GM23248 (cell line): ENCODE results near the gene NLGN2. TPM values are rescaled to one million over a fixed set of nuclear protein-coding genes. Genes with fewer than 3 reads are reported as not detected.

ENCODE experiments used
- DNase-seq: peaks from one replicate; pipeline ENCODE4 v3.0.0-alpha.2; 2015
- H2AFZ ChIP-seq: fragments of 200-600 bp; sonication (generic); 2 replicates; pipeline ENCODE4 v1.6.1; 2016; ENCODE audit warnings: antibody characterized with exemption
- H3F3A ChIP-seq: fragments of 200-600 bp; sonication (generic); 2 replicates; pipeline ENCODE4 v1.6.1; 2016; ENCODE audit warnings: mild to moderate bottlenecking, antibody characterized with exemption, mixed run types; ENCODE audit not compliant: insufficient read depth
- H3K27ac ChIP-seq: fragments of 200-600 bp; sonication (generic); 2 replicates; pipeline ENCODE4 v1.5.1; 2016; ENCODE audit warnings: mild to moderate bottlenecking
- H3K27me3 ChIP-seq: fragments of 200-600 bp; sonication (generic); replicated peaks from 2 replicates; pipeline ENCODE4 v1.6.1; 2016; ENCODE audit warnings: mild to moderate bottlenecking; ENCODE audit not compliant: insufficient read depth
- H3K36me3 ChIP-seq: fragments of 200-600 bp; sonication (generic); 2 replicates; pipeline ENCODE4 v1.6.1; 2016; ENCODE audit warnings: low read depth, mild to moderate bottlenecking
- H3K4me1 ChIP-seq: fragments of 200-600 bp; sonication (generic); 2 replicates; pipeline ENCODE4 v1.6.1; 2016; ENCODE audit warnings: mild to moderate bottlenecking; ENCODE audit not compliant: insufficient read depth
- H3K4me2 ChIP-seq: fragments of 200-600 bp; sonication (generic); one replicate; pipeline ENCODE4 v1.6.1; 2016; ENCODE audit warnings: mild to moderate bottlenecking; ENCODE audit not compliant: unreplicated experiment
- H3K4me3 ChIP-seq: fragments of 200-600 bp; sonication (generic); 2 replicates; pipeline ENCODE4 v1.5.1; 2016; ENCODE audit warnings: mild to moderate bottlenecking
- H3K79me2 ChIP-seq: fragments of 200-600 bp; sonication (generic); 2 replicates; pipeline ENCODE4 v1.6.1; 2016; ENCODE audit warnings: mild to moderate bottlenecking; ENCODE audit not compliant: insufficient read depth
- H3K9ac ChIP-seq: fragments of 200-600 bp; sonication (generic); 2 replicates; pipeline ENCODE4 v1.6.1; 2016; ENCODE audit warnings: mild to moderate bottlenecking
- H3K9me2 ChIP-seq: fragments of 200-600 bp; sonication (generic); 2 replicates; pipeline ENCODE4 v1.6.1; 2016; ENCODE audit warnings: mixed run types, mild to moderate bottlenecking, moderate library complexity; ENCODE audit not compliant: insufficient read depth
- H3K9me3 ChIP-seq: fragments of 200-600 bp; sonication (generic); one replicate; pipeline ENCODE4 v1.6.1; 2017; ENCODE audit warnings: low read depth
- H4K20me1 ChIP-seq: fragments of 200-600 bp; sonication (generic); 2 replicates; pipeline ENCODE4 v1.6.0; 2016; ENCODE audit not compliant: insufficient read depth
- EZH2 ChIP-seq: fragments of 200-600 bp; sonication (generic); IDR thresholded peaks from 2 replicates; pipeline ENCODE4 v1.6.1; 2018; ENCODE audit warnings: antibody characterized with exemption, mild to moderate bottlenecking; ENCODE audit not compliant: insufficient read depth, poor library complexity, severe bottlenecking
- EZH2phosphoT487 ChIP-seq: fragments of 200-600 bp; sonication (generic); IDR thresholded peaks from 2 replicates; pipeline ENCODE4 v1.6.1; 2018; ENCODE audit warnings: antibody characterized with exemption, moderate library complexity, mild to moderate bottlenecking, low read depth; ENCODE audit not compliant: insufficient read depth
- WGBS, 2 experiments: methylation state at CpG; one replicate each; pipeline ENCODE4 v1.1.6; 2015 to 2017; ENCODE audit warnings: low lambda C conversion rate in 2 of 2, low coverage in 1 of 2; ENCODE audit errors: missing lambda C conversion rate in 2 of 2; 5-methylcytosine and 5-hydroxymethylcytosine counted together
- in situ Hi-C: fragments of 300-500 bp; cut with MboI; formaldehyde crosslinking; loops from 2 replicates; pipeline ENCODE4 v1.15.0; 2020
- polyA plus RNA-seq: library from polyadenylated mRNA; unstranded; fragments of >200 nt; fragmentation: Nextera tagmentation; extraction: Ambion mirVana; gene quantifications from 2 replicates; pipeline ENCODE4 v1.2.1, GENCODE V29; 2016
- total RNA-seq: library from RNA; depleted of rRNA; stranded (reverse); fragments of >200 nt; shearing (Covaris generic); gene quantifications from 2 replicates; pipeline ENCODE4 v1.2.3, GENCODE V29; 2014

NLGN2 gene
- total and polyA plus RNA-seq, 2 experiments from 2014 or later: 3.3 to 9.5 TPM

GRCh38 chr17:7388856-7389255 lies 18.8 kb upstream of the NLGN2 start:
- H3K4me2 ChIP-seq: no peak overlapping the region
- H3K4me1 ChIP-seq: no peaks in the 10 kb centered on the region
- in situ Hi-C loops: no loop called here
- H3F3A ChIP-seq: no peaks in the 10 kb centered on the region
- TF ChIP-seq EZH2: no peak
- no peak for DNase-seq
- 94 to 97% methylated on average over 10 of the region's 10 CpGs for WGBS, 2 experiments
- no peak overlapping the region for H2AFZ ChIP-seq
- no peaks in the 10 kb centered on the region for H3K27me3 ChIP-seq
- no peaks in the 10 kb centered on the region for H3K9me2 ChIP-seq
- peaks cover 19% of the 10 kb centered on the region for H3K79me2 ChIP-seq
- no peaks in the 10 kb centered on the region for H3K9me3 ChIP-seq
- no peaks in the 10 kb centered on the region for H4K20me1 ChIP-seq
- H3K9ac ChIP-seq: no peak overlapping the region
- no peak overlapping the region for H3K27ac ChIP-seq
- H3K4me3 ChIP-seq: no peak overlapping the region
- peaks cover 4% of the 10 kb centered on the region; the same call in 1 of the 2 replicates for H3K36me3 ChIP-seq

- H3K4me3 ChIP-seq: no peak overlapping the region
- no peak overlapping the region for H3K9ac ChIP-seq
- in situ Hi-C loops: no loop called here
- DNase-seq: no peak
- H3K4me1 ChIP-seq: peaks cover 3% of the 10 kb centered on the region; the same call in 1 of the 2 replicates
- H2AFZ ChIP-seq: no peak overlapping the region
- peaks cover 4% of the 10 kb centered on the region; the same call in 1 of the 2 replicates for H3K36me3 ChIP-seq
- no peaks in the 10 kb centered on the region for H4K20me1 ChIP-seq
- no peak for TF ChIP-seq EZH2
- no peaks in the 10 kb centered on the region for H3F3A ChIP-seq
- peaks cover 22% of the 10 kb centered on the region for H3K79me2 ChIP-seq
- H3K9me2 ChIP-seq: no peaks in the 10 kb centered on the region
- no peaks in the 10 kb centered on the region for H3K27me3 ChIP-seq
- H3K27ac ChIP-seq: no peak overlapping the region
- H3K4me2 ChIP-seq: no peak overlapping the region
- H3K9me3 ChIP-seq: no peaks in the 10 kb centered on the region
- 83 to 92% methylated on average over 17 to 19 of the region's 19 CpGs for whole genome bisulfite sequencing, 2 experiments
Observed at GRCh38 chr17:7389924-7390910, 17.4 kb upstream of the NLGN2 start.

GRCh38 chr17:7391307-7391706 lies 16.3 kb upstream of the NLGN2 start:
- in situ Hi-C loops: no loop called here
- Histone ChIP-seq H3K4me1 (peaks cover 4% of the 10 kb centered on the region; the same call in 1 of the 2 replicates), H4K20me1 (no peaks in the 10 kb centered on the region), H3K4me3 (no peak overlapping the region), H3K27me3 (no peaks in the 10 kb centered on the region), H3K27ac (no peak overlapping the region), H2AFZ (no peak overlapping the region), H3K36me3 (peaks cover 4% of the 10 kb centered on the region; the same call in 1 of the 2 replicates), H3K79me2 (peaks cover 22% of the 10 kb centered on the region), H3K4me2 (no peak overlapping the region), H3K9me3 (no peaks in the 10 kb centered on the region), H3K9me2 (no peaks in the 10 kb centered on the region), H3F3A (0 out of 2 replicates have a peak, but pooled peaks cover 6% of the 10 kb centered on the region), H3K9ac (no peak overlapping the region)
- no peak for TF ChIP-seq EZH2phosphoT487
- no peak for TF ChIP-seq EZH2
- WGBS, 2 experiments: 89 to 96% methylated on average over 2 of the region's 2 CpGs
- no peak for DNase-seq

- in situ Hi-C loops: no loop called here
- Histone ChIP-seq H3K27ac (no peak overlapping the region), H3K27me3 (no peaks in the 10 kb centered on the region), H3K9me3 (no peaks in the 10 kb centered on the region), H4K20me1 (no peaks in the 10 kb centered on the region), H2AFZ (peak overlapping the region; percentile 80), H3F3A (0 out of 2 replicates have a peak, but pooled peaks cover 6% of the 10 kb centered on the region), H3K79me2 (peaks cover 22% of the 10 kb centered on the region), H3K36me3 (peaks cover 4% of the 10 kb centered on the region; the same call in 1 of the 2 replicates), H3K4me2 (peak overlapping the region; percentile 94), H3K9ac (peak overlapping the region; percentile 89), H3K9me2 (no peaks in the 10 kb centered on the region), H3K4me1 (peaks cover 4% of the 10 kb centered on the region; the same call in 1 of the 2 replicates), H3K4me3 (peak overlapping the region; percentile 91)
- no peak for DNase-seq
- TF ChIP-seq EZH2 (no peak), EZH2phosphoT487 (no peak)
- WGBS, 2 experiments: 81 to 83% methylated on average over 41 to 42 of the region's 42 CpGs
Observed at GRCh38 chr17:7392696-7393612, 14.7 kb upstream of the NLGN2 start.
